GM20431 (cell line): Measurements from ENCODE around the gene NADSYN1.

Experiments used
- in situ Hi-C: fragments of 300-500 bp; cut with MseI, MboI; formaldehyde crosslinking; loops from one replicate; pipeline ENCODE4 v1.15.0; 2020; ENCODE audit warnings: low sequenced_read_pairs; ENCODE audit not compliant: unreplicated experiment

Gene NADSYN1

GRCh38 chr11:71485063-71485399 is 32.0 kb downstream of the NADSYN1 start:
- in situ Hi-C loops = no loop called here

DNA sequence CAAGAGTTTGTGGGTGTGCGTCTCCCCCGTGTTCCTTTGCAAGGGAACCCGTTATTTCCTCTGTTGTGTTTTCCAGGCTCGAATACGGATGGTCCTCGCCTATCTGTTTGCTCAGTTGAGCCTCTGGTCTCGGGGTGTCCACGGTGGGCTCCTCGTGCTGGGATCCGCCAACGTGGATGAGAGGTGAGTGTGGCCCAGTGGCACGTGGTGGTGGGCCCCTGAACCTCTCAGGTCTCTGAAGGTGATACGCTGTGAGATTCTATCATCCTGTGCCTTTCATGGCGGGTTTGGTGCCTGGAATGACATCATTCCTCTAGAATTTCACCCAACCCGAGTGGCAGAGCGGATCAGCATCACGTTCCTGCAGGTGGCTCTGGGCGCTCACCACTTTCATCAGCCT is 32.5 kb downstream of the NADSYN1 start:
- in situ Hi-C loops = no loop called here

DNA sequence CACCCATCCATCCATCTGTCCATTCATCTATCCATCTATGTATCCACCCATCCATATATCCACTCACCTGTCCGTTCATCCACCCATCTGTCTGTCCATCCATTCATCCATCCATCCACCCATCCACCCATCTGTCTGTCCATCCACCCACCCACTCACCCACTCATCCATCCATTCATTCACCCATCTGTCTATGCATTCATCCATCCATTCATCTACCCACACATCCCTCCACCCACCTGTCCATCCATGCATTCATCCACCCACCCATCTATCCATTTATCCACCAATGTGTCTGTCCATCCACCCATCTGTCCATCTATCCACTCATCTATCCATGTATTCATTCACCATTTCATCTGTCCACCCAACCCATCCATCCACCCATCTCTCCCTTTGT is 33.3 kb downstream of the NADSYN1 start:
- in situ Hi-C loops = no loop called here

- in situ Hi-C loops = no loop called here
Observed at GRCh38 chr11:71488681-71489270, 35.8 kb downstream of the NADSYN1 start.

DNA sequence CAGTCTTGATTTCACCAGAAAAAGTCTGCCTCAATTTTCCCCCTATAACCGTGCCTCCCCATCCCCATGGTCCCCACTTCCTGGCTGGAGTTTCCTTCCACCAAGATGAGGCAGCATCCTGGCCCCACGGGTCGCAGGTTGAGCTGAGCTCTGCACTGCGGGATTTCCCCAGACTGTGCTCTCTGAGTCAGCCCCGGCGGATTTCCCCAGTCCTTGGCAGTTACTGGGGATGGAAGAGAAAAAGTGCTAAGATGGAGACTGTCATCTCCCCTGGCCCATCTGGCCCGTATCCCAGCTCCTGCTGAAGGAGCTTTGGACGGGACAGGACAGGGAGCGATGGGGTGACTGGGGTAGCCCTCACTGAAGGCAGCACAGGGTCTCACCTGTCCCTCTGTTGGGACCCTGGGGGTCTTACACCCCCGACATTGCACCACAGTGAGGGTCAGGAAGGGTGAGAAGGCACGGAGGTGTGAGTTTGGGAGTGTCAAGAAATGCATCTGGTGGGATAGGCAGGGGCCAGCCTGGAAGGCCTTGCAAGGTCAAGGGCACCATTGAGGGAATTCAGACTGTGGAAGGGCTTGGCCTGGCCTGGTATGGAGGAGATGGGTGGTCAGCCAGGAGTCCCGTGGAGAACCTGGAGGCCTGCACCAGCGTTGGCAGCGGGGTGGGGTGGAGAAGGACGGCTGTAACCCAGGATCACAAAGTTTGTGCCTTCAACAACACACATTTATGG is 36.5 kb downstream of the NADSYN1 start:
- in situ Hi-C loops = no loop called here

DNA sequence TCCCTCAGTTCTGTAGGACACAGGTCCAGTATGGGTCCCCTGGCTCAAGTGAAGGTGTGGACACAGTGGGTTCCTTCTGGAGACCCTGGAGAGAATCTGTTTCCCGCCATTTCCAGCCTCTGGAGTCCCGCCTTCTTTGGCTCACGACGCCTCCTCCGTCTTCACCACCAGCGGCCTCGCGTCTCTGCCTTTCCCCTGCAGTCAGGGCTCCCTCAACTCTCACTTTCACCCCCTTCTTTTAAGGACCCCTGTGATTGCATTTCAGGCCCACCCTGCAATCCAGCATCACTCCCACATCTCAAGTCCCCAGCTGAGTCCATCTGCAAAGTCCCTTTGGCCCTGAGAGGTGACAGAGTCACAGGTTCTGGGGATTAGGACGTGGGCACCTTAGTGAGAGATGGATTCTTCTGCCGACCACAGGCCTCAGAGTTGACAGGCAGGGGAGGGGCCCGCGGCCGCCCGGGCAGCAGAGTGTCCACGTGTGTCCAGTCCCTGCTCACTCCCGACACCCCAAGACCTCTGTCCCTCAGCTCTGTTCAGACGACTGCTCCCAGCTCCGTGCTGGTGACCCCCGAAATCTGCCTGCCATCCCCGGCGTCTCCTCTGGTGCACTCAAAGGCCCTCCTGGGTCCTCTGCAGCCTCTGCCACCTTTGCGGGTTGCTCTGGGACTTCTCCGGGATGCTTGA is 37.2 kb downstream of the NADSYN1 start:
- in situ Hi-C loops = no loop called here

- in situ Hi-C loops = no loop called here
Observed at GRCh38 chr11:71490731-71491390, 37.9 kb downstream of the NADSYN1 start.

GRCh38 chr11:71491531-71491930 is 38.5 kb downstream of the NADSYN1 start:
- in situ Hi-C loops = no loop called here

- in situ Hi-C loops = no loop called here
Observed at GRCh38 chr11:71491940-71492339, 38.9 kb downstream of the NADSYN1 start.

- in situ Hi-C loops = no loop called here
Observed at GRCh38 chr11:71495286-71496230, 42.6 kb downstream of the NADSYN1 start.

GRCh38 chr11:71496421-71496820 is 43.4 kb downstream of the NADSYN1 start:
- in situ Hi-C loops = no loop called here

DNA sequence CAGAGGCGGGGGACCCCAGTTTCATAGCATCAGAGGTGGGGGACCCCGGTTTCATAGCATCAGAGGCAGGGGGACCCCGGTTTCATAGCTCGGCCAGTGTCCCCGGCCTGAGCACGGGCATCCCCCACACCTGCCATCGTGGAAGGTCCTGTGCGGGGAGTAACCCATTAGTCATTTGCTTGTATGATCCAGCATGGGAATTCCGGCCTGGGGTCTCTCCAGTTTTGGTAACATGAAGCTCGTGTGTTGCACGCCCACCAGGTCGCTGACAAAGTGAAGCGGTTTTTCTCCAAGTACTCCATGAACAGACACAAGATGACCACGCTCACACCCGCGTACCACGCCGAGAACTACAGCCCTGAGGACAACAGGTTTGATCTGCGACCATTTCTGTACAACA is 45.1 kb downstream of the NADSYN1 start:
- in situ Hi-C loops = no loop called here

- in situ Hi-C loops = no loop called here
Observed at GRCh38 chr11:71499125-71499524, 46.1 kb downstream of the NADSYN1 start.

DNA sequence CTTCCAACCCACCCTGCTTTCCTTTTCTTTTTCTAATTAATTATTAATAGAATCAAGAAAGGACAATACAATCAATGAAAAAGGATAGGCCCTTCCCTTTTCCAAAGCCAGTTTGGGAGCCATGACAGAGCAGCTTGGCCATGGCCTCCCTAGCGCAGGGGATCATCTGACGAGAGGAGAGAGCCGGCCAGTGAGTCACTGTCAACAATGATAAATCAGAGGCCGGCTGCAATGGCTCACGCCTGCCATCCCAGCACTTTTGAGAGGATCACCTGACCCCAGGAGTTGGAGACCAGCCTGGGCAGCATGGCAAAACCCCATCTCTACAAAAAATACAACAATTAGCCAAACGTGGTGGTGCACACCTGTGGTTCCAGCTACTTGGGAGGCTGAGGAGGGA is 46.5 kb downstream of the NADSYN1 start:
- in situ Hi-C loops = no loop called here

- in situ Hi-C loops = no loop called here
Observed at GRCh38 chr11:71500601-71501021, 47.6 kb downstream of the NADSYN1 start.

- in situ Hi-C loops = no loop called here
Observed at GRCh38 chr11:71501071-71501985, 48.3 kb downstream of the NADSYN1 start.

DNA sequence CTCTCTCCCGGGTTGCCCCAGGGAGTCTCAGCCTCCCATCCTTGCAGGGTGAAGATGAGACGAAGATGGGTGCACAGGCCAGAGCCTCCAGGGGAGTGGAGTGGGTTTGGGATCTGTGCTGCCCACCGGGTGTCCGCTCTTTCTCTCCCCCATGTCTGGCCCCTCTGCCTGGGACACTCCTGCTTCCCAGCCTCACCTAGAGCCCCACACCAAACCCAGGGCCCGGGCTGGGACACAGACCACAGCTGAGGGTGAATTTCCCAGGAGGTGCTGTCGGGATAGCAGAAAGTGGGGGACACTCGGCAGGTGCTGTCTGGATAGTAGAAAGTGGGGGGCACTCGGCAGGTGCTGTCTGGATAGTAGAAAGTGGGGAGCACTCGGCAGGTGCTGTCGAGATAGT is 49.0 kb downstream of the NADSYN1 start:
- in situ Hi-C loops = no loop called here

DNA sequence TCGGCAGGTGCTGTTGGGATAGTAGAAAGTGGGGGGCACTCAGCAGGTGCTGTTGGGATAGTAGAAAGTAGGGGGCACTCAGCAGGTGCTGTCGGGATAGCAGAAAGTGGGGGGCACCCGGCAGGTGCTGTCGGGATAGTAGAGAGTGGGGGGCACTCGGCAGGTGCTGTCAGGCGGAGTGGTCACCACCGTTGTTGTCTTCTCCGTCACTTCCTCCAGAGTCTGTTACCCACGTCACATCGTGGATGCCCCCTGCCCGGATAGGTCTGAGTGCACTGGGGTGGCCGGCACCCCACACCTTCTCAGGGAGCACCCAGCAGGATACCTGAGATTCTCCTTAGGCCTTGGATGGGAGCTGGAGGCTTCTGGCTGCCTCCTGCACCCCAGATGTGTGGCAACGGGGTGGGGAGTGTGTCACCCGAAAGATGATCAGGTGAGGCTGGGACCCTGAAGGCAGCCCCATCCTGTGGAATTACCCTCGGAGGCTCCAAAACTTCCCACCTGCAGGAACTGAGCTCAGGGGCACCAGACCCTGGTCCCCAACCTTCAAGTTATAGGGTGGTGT is 50.0 kb downstream of the NADSYN1 start:
- in situ Hi-C loops = no loop called here

DNA sequence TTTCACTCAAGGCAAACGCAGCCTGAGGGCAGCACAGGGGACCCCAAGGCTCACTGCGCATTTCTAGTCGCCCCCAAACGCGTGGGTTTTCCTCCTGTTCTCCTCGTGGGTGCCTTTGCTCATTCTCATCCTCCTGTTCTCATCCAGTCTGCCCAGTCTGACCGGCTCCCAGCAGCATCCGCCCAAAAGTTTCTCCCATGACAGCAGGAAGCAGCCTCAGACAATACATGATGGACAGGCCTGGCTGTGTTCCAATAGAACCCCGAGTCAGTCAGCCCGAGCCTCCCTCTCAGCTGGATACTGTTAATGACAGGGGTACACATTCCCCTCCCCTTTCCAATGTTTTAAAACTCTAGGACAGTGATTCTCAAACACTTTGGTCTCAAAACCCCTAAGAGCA is 51.5 kb downstream of the NADSYN1 start:
- in situ Hi-C loops = no loop called here
